Neural cell (in vitro differentiated cells): ENCODE measurements around the gene KLC3. TPM values are rescaled to one million over a fixed set of nuclear protein-coding genes. Genes with fewer than 3 reads are reported as not detected.

ENCODE experiments used
- polyA plus RNA-seq: library from polyadenylated mRNA; depleted of rRNA; stranded (reverse); fragments of >200 nt; gene quantifications from 2 replicates; pipeline ENCODE4 v1.2.3, GENCODE V29; 2014

KLC3 gene
- polyA plus RNA-seq, 1 donor from 2014 or later = not detected

Other genes starting within 250 kb of the KLC3 start
- gene PPP1R37, start 247.6 kb upstream of the KLC3 start, polyA plus RNA-seq = 53.7 and 56.6 TPM in 2 replicates
- gene NKPD1, start 179.8 kb upstream of the KLC3 start, polyA plus RNA-seq = 1.6 and 2.8 TPM in 2 replicates
- 34.9 and 48.5 TPM in 2 replicates for gene TRAPPC6A, start 162.5 kb upstream of the KLC3 start, polyA plus RNA-seq
- 1.8 and 4.3 TPM in 2 replicates for gene BLOC1S3, start 162.0 kb upstream of the KLC3 start, polyA plus RNA-seq
- gene EXOC3L2, start 95.3 kb upstream of the KLC3 start, polyA plus RNA-seq = not detected in 2 replicates
- gene MARK4, start 89.5 kb upstream of the KLC3 start, polyA plus RNA-seq = 11.6 and 23.1 TPM in 2 replicates
- gene CKM, start 17.9 kb upstream of the KLC3 start, polyA plus RNA-seq = 0.14 TPM in 1 of 2 replicates, not detected in the other
- 28.8 and 39.0 TPM in 2 replicates for gene ERCC2, start 29.8 kb downstream of the KLC3 start, polyA plus RNA-seq
- 0.74 TPM in 1 of 2 replicates, not detected in the other for gene PPP1R13L, start 64.3 kb downstream of the KLC3 start, polyA plus RNA-seq
- 2.3 and 2.4 TPM in 2 replicates for gene POLR1G, start 65.9 kb downstream of the KLC3 start, polyA plus RNA-seq
- 69.2 and 80.8 TPM in 2 replicates for gene ERCC1, start 83.2 kb downstream of the KLC3 start, polyA plus RNA-seq
- 1.4 and 2.1 TPM in 2 replicates for gene FOSB, start 127.2 kb downstream of the KLC3 start, polyA plus RNA-seq
- 70.3 and 83.9 TPM in 2 replicates for gene RTN2, start 156.3 kb downstream of the KLC3 start, polyA plus RNA-seq
- 1.0 and 1.8 TPM in 2 replicates for gene PPM1N, start 157.7 kb downstream of the KLC3 start, polyA plus RNA-seq
- 6.1 and 15.6 TPM in 2 replicates for gene VASP, start 166.7 kb downstream of the KLC3 start, polyA plus RNA-seq
- gene OPA3, start 244.1 kb downstream of the KLC3 start, polyA plus RNA-seq = 3.3 and 6.0 TPM in 2 replicates